Hindlimb muscle (tissue), 1 donor: ENCODE results near the gene RHBDD2. TPM values are rescaled to one million over a fixed set of nuclear protein-coding genes. Genes with fewer than 3 reads are reported as not detected.
"Not testable (repeated sequence)": the region's sequence is repeated elsewhere in the genome, so short reads cannot be mapped to it uniquely, and the experiment has no call there.

Source experiments
- DNase-seq: peaks from one replicate; pipeline ENCODE4 v3.0.0-alpha.2; 2013
- polyA plus RNA-seq: library from polyadenylated mRNA; unstranded; fragments of 120-200 nt; gene quantifications from one replicate; pipeline ENCODE4 v1.2.1, GENCODE V29; 2013; ENCODE audit not compliant: insufficient read length

RHBDD2 gene
- 20.7 TPM for polyA plus RNA-seq

- peak; percentile 95 for DNase-seq
Observed at GRCh38 chr7:75878769-75879611, at the start of gene RHBDD2. RHBDD2 (plus strand) TSS chr7:75879034; CDS start chr7:75879083, 49 bp downstream.

DNA sequence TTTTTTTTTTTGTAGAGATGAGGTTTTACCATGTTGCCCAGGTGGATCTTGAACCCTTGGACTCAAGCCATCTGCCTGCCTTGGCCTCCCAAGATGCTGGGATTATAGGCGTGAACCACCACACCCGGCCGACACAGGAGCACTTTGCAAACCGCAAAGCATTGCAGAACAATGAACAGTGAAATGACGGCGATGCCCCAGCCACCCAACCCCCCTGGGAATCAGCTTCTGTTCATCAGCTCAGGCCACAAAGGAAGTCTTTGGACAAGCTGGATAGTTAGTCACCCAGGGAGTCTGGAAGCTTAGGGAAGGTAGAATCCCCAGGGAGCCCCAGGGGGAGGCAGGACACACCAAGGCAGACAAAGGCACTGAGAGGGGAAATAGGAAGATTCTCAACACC, 49.2 kb upstream of the RHBDD2 start:
- DNase-seq: not testable (repeated sequence)

DNA sequence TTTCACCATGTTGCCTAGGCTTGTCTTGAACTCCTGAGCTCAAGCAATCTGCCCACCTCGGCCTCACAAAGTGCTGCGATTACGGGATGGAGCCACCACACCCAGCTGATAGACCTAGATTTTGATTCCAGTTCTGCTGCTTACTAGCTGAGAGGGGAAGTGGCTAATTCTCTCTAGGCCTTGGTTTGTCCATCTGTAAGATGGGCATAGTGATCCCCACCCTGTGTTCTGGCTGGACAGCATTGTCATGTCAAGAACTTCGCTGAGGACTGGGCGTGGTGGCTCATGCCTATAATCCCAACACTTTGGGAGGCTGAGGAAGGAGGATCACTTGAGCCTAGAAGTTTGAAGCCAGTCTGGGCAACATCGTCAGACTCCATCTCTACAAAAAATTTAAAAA, 47.9 kb upstream of the RHBDD2 start:
- no peak for DNase-seq

GRCh38 chr7:75833662-75834061, 45.2 kb upstream of the RHBDD2 start:
- DNase-seq: not testable (repeated sequence)

GRCh38 chr7:75835688-75836285, 43.0 kb upstream of the RHBDD2 start:
- DNase-seq: no peak

GRCh38 chr7:75836798-75837197, 42.0 kb upstream of the RHBDD2 start:
- no peak for DNase-seq

GRCh38 chr7:75838281-75838930, 40.4 kb upstream of the RHBDD2 start:
- not testable (repeated sequence) for DNase-seq

DNA sequence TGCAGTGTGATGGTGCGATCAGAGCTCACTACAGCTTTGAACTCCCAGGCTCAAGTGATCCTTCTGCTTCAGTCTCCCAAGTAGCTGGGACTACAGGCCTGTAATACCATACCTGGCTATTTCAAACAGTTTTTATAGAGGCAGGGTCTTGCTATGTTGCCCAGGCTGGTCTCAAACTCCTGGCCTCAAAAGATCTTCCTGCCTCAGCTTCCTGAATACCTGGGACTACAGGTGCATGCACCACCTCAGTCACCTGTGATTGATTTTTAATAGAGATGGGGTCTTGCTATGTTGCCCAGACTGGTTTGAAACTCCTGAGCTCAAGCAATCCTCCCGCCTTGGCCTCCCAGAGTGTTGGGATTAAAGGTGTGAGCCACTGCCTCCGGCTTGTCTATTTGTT, 38.8 kb upstream of the RHBDD2 start:
- no peak for DNase-seq

GRCh38 chr7:75842836-75843446, 35.9 kb upstream of the RHBDD2 start:
- DNase-seq: peak; percentile 59

DNA sequence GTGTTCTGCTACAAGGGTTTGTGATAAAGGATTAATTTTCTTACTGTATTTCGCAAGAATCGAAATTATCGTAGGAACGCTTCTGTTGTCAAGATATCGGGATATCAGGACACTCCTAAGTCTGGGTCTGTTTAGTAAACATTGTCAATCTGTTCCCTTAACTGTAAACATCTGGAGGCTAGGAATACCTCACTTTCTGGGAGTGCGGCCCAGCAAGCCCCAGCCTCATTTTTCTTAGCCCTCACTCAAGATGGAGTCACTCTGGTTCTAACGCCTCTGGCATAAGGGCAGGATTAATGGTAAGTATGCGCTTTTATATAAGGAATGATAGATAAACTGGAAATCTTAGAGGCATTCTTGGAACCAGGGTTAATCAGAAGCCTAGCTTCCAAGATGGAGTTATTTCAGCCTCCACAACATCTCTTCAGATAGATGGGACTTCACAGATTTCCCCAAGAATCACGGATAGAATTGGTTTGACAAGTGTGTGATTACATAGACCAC, 35.2 kb upstream of the RHBDD2 start:
- no peak for DNase-seq

DNA sequence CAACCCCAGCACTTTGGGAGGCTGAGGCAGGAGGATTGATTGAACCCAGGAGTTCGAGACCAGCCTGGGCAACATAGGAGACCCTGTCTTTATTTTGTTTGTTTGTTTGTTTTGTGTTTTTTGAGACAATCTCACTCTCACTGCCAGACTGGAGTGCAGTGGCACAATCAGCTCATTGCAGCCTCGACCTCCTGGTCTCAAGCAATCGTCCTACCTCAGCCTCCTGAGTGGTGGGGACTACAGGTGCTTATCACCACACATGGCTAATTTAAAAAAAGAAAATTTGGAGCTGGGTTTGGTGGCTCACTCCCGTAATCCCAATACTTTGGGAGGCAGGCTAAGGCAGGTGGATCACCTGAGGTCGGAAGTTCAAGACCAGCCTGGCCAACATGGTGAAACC, 34.7 kb upstream of the RHBDD2 start:
- DNase-seq: no peak

GRCh38 chr7:75845132-75845531, 33.7 kb upstream of the RHBDD2 start:
- not testable (repeated sequence) for DNase-seq

- DNase-seq: no peak
Observed at GRCh38 chr7:75847707-75848106, 31.1 kb upstream of the RHBDD2 start.

- DNase-seq: no peak
Observed at GRCh38 chr7:75849573-75849972, 29.3 kb upstream of the RHBDD2 start.

- no peak for DNase-seq
Observed at GRCh38 chr7:75850235-75850634, 28.6 kb upstream of the RHBDD2 start.

- DNase-seq: no peak
Observed at GRCh38 chr7:75854233-75854632, 24.6 kb upstream of the RHBDD2 start.

GRCh38 chr7:75854813-75855345, 24.0 kb upstream of the RHBDD2 start:
- DNase-seq: not testable (repeated sequence)

DNA sequence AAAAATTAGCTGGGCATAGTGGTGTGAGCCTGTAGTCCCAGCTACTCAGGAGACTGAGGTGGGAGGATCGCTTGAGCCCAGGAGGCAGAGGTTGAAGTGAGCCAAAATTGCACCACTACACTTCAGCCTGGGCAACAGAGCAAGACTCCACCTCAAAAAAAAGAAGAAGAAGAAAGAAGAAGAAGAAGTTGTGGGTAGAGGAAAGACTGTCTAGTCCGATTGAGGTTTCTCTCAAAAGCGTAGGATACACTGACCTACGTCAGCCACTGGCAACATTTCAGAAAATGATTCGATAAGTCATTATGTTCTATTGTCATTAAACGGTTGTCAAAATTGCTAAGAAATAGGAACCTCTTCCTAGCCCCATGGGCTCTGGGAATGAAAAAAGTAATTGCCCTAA, 22.3 kb upstream of the RHBDD2 start:
- DNase-seq: no peak

DNA sequence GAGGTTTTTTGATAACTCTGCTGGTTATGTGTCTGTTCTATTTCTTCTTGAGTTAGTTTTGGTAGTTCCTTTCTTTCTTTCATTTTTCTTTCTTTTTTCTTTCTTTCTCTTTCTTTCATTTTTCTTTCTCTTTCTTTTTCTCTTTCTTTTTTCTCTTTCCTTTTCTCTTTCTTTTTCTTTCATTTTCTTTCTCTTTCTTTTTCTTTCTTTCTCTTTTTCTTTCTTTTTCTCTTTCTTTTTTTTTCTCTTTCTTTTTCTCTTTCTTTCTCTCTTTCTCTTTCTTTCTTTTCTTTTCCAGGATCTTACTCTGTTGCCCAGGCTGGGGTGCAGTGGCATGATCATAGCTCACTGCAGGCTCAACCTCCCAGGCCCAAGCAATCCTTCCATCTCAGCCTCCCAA, 20.4 kb upstream of the RHBDD2 start:
- DNase-seq: no peak

GRCh38 chr7:75861636-75862035, 17.2 kb upstream of the RHBDD2 start:
- no peak for DNase-seq

- not testable (repeated sequence) for DNase-seq
Observed at GRCh38 chr7:75864251-75864650, 14.6 kb upstream of the RHBDD2 start.

DNA sequence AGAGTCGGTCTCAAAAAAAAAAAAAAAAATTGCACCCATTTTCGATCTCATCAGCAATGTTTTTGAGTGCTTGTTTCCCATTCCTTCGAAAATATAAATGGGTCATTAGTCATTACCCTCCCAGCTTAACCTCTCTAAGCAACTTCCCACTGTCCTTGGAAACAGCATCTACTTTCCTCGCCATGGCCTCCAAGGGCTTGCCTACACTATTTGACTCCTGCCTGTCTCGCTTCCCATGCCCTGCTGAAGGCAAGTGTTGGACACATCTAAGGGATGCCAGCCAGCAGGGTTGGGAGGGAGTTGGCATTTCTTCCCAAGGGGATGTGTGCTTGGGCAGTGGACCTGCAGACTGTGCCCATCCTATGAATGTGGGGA, 12.7 kb upstream of the RHBDD2 start:
- DNase-seq: no peak
